Right kidney (tissue), 1 donor: Measurements from ENCODE around the gene SZT2.
"Not testable (repeated sequence)": the region's sequence is repeated elsewhere in the genome, so short reads cannot be mapped to it uniquely, and the experiment has no call there.

Experiments
- DNase-seq: peaks from one replicate; pipeline ENCODE4 v3.0.0-alpha.2; 2016

The SZT2 gene

DNA sequence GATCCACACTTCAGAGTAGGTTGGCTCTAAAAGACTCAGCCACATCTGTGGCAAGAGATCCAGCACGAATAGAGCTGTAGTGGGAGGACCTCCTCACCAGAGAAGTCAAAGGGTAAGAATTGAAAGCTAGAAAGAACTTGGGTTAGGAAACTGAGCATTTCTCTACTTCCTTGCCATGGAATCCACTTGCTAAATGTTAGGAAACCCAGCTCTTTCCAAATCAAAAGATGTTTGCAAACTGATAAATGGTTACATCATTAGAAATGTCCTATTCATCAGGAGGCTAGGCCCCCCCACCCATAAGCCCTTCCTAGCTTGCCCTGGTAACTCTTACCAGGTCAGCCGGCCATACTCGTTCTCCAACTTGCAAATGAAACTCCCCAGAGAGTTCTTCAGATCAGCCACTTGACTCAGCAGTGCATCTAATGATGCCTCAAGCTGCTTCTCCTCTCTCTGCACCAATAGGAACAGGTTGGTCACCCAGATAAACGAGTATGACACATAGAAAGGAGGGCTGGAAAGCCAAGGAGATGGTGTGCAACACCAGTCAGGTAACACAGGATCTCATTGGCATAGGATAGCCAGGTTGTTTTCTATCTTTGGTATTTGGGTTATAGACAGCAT, 1.6 kb upstream of the SZT2 start:
- no peak for DNase-seq

DNA sequence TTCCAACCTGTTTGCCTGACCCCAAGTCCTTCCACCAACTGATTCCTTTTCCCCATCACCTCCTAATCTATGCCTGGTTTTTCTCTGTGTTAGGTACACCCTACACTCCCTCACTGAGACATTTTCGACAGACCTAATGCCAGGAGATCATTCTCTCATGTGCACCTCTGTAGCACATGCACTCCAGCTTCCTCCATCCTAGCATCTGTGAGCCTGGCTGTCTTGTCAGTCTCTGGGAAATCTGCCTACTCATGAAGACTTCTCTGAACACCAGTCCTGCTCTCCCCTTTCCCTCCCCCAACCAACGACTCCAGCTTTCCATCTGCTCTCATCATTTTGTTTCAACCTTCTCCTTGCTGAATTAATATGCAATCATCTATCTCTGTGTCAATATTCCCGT, 1.1 kb upstream of the SZT2 start:
- no peak for DNase-seq

DNA sequence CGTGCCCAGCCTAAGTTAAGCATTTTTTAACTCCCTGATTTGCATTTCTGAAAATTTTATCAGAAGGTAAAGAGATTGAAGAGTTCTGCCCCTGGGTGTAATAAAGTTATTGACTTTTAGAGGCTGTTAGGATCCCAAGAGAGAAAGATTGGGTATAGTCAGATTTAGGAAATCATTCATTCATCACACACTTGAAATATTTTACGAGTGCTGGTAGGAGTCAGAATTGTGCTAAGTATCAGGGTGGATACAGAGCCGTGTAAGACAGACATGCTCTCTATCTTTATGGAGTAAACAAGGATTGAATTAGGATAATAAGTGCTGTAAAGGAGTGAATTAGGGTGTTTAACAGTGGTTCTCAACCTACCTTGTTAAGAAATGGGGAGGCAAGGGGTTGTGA, 3.0 kb downstream of the SZT2 start:
- no peak for DNase-seq

- DNase-seq: no peak
Measured at GRCh38 chr1:43395523-43395922, 5.8 kb downstream of the SZT2 start.

DNA sequence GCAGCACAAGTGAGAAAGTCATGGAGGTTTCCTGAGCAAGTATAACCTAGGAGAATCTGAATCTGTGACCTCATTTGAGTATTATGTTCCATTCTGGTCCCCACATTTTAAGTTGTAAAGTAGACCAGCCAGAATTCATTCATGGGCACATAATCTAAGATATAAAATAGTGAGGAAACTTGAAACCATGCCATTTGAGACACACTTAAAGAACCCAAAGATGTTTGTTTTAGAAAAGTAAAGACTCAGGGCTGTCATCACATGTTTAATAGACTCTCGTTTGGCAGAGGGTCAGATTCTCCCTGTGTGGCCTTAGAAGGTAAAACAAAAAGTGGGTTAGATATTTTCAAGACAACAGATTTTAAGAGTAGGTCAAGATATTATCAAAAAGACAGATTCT, 6.4 kb downstream of the SZT2 start:
- no peak for DNase-seq

DNA sequence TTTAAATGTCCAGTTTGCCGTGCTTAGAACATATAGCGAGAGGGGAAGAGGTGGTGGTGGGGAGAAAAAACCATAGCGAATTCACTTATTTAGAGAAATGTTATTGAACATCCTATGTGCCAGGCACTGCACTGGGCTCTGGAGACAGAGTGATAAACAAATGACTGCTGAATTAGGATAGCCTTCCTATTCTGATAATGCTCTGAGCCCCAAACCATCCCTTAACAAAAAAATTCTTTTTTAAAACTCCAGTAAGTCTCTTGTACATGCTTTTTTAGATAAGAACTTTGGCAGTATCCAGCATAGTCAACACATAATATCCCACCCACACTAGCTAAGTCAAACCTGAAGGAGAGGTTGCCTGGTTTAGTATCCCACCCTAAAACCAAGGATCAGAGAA, 8.5 kb downstream of the SZT2 start:
- DNase-seq: no peak

DNA sequence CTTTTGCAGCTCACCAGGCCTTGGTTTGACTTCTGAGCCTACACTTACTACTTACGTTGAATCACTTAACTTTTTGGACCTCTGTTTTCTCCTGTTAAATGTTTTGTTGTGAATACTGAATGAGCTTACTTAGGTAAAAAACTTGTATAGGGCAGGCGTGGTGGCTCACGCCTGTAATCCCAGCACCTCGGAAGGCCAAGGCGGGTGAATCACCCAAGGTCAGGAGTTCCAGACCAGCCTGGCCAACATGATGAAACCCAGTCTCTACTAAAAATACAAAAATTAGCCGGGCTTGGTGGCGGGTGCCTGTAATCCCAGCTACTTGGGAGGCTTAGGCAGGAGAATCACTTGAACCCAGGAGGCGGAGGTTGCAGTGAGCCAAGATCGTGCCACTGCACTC, 10.7 kb downstream of the SZT2 start:
- not testable (repeated sequence) for DNase-seq

DNA sequence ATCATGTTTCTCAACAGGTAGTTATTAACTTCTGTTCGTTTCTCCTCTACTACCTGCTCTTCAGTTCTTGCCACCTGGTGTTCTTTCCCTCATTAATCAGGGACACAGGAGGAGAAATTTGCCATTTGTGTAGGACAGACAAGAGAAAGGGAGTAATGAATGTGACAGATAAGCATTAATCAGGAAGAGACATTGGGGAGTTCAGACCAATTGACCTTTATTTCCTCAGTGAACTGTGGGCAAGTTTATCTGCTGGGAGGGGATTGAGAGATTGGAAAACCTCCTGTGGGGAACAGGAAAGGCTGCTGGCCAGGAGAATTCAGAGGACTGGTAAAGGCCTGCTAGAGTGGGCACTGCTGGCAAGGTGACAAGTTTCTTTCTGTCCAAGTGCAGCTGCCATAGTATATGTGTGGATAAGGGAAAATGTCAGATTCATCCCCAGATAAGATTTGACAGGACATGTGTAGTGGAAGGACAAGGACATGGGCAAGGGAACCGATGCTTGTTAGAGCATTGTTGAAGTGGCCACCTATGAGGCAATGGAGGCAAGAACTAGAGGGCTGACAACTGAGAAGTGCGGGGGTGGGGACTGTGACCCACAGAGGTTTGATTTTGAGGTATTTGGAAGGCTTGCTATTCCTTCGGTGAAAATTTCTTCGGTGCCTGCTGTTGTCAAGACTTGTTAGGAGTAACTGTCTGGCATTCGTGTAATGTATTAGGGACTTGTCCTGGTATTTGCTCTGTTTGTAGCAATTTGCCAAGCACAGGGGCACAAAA, 12.6 kb downstream of the SZT2 start:
- no peak for DNase-seq

GRCh38 chr1:43404353-43404752, 14.7 kb downstream of the SZT2 start:
- DNase-seq: no peak

GRCh38 chr1:43405219-43405875, 15.6 kb downstream of the SZT2 start:
- no peak for DNase-seq

DNA sequence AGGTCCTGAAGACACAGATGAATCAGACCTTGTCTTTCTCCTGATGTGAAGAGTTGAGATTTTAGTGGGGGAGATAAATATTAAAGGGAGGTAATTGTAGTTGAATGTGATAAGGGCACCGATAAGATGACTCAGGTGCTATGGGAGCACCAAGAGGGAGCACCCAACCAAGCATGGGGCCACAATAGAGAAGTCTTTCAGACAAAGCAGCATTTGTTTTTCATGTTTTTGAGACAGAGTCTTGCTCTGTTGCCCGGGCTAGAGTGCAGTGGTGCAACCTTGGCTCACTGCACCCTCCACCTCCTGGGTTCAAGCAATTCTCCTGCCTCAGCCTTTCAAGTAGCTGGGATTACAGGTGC, 16.2 kb downstream of the SZT2 start:
- no peak for DNase-seq

DNA sequence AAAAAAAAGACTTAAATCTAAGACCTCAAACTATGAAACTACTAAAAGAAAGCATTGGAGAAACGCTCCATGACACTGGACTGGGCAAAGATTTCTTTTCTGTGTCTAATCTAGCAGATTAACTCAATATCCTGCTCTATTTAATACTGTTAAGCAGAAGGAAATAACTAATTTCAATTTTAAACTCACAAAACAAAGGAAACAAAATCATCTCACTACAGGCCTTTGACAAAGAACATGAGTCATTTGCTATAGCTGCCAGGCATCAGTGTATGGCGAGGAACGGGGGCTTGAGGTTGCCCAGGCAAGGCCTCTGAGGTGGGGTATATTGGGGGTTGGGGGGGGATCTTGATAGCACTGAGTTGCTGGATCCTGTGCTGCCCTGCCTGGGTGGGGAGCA, 20.9 kb downstream of the SZT2 start:
- no peak for DNase-seq

GRCh38 chr1:43413426-43413825, 23.7 kb downstream of the SZT2 start:
- DNase-seq: not testable (repeated sequence)

GRCh38 chr1:43414634-43415223, 25.0 kb downstream of the SZT2 start:
- DNase-seq: peak; percentile 34

DNA sequence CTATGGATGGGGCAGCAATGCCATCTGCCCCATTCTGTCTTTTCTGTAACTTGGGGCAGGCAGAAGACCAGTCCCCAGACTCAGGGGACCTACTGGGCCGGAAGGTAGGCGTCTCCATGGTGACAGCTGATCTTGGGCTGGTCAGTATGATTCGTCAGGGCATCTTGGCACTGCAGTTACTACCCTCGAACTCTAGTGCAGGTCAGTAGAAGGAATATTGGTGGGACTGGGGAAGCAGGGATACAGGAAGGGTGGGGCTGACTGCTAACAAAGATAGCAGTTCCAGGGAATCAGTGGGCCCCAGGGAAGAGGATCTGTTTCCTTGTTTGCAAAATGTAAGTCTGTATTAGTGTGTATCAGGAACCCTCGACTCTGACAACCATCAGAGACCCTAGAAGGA, 26.2 kb downstream of the SZT2 start:
- DNase-seq: no peak

GRCh38 chr1:43418858-43419257, 29.2 kb downstream of the SZT2 start:
- DNase-seq: no peak

- no peak for DNase-seq
Measured at GRCh38 chr1:43419627-43420425, 30.1 kb downstream of the SZT2 start.

GRCh38 chr1:43420874-43421273, 31.2 kb downstream of the SZT2 start:
- DNase-seq: no peak

GRCh38 chr1:43421396-43421795, 31.7 kb downstream of the SZT2 start:
- DNase-seq: no peak

GRCh38 chr1:43421976-43422750, 32.5 kb downstream of the SZT2 start:
- DNase-seq: no peak

DNA sequence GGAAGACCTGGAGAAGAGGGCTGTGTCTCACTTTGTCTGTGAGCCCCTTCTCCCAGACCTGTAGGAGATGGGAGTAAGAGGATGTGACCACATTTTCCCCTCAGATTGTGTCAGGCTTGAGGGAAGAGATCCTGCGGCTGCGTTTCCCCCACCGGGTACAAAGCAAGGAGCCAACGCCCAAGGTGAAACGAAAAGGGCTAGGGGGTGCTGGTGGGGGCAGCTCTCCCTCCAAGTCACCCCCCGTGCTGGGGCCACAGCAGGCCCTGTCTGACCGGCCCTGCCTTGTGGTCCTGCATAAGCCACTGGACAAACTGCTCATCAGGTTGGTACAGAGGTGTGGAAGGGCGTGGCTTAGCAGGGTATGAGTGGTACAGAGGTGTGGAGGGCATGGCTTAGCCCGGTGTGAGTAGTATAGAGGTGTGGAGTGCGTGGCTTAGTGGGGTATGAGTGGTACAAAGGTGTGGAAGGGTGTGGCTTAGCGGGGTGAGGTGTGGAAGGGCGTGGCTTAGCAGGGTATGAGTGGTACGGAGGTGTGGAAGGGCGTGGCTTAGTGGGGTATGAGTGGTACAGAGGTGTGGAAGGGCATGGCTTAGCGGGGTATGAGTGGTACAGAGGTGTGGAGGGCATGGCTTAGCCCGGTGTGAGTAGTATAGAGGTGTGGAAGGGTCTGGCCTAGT, 33.4 kb downstream of the SZT2 start:
- no peak for DNase-seq
